Nasal cavity respiratory epithelium epithelial cell of viscerocranial mucosa (primary cell): ENCODE data around the gene FUOM. TPM values are rescaled to one million over a fixed set of nuclear protein-coding genes. Genes with fewer than 3 reads are reported as not detected.

Experiments
- total RNA-seq: library from RNA; depleted of rRNA; stranded (reverse); fragments of >200 nt; gene quantifications from 2 replicates; pipeline ENCODE4 v1.2.3, GENCODE V29; 2014

FUOM gene, protein sequence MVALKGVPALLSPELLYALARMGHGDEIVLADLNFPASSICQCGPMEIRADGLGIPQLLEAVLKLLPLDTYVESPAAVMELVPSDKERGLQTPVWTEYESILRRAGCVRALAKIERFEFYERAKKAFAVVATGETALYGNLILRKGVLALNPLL
- 2.8 and 11.3 TPM in 2 replicates for total RNA-seq

DNA sequence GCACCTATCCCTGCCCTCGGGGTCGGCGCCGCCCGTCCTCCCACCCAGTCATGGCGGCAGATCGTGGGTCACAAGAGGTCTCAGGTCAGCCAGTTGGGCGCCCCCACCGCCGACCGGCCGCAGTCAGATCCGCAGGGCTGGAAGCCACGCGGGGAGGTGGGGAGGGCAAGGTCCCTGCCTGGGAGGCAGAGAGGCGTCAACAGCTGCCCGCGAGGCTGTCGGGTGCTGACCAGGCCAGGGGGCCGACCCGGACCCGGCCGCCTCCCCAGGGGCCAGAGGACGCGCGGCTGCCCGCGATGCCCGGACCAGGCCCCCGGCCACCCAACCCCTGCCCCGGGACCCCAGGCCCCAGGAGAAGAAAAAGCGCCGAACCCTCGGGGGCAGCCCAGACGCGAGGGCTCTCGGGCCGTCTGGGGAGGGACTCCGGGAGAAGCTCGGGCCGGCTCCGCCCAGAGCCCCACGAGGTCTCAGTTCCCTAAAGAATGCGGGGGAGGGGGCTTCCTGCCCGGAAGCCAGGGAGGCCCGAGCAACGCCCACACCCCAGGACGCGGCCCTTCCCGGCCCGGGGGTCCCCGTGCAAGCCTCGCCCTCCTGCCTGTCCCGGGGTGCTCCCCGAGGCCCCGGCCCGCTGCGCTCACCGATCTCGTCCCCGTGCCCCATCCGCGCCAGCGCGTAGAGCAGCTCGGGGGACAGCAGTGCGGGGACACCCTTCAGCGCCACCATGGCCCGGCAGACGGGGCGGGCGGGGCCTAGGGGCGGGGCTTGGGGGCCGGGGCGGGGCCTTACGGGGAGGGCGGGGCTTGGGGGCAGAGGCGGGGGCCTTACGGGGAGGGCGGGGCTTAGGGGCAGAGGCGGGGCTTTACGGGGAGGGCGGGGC lies at the start of gene FUOM:
FUOM (minus strand) TSS at position 735 of the 877 bp plus-strand sequence; CDS start at position 723, 12 bp downstream.

DNA sequence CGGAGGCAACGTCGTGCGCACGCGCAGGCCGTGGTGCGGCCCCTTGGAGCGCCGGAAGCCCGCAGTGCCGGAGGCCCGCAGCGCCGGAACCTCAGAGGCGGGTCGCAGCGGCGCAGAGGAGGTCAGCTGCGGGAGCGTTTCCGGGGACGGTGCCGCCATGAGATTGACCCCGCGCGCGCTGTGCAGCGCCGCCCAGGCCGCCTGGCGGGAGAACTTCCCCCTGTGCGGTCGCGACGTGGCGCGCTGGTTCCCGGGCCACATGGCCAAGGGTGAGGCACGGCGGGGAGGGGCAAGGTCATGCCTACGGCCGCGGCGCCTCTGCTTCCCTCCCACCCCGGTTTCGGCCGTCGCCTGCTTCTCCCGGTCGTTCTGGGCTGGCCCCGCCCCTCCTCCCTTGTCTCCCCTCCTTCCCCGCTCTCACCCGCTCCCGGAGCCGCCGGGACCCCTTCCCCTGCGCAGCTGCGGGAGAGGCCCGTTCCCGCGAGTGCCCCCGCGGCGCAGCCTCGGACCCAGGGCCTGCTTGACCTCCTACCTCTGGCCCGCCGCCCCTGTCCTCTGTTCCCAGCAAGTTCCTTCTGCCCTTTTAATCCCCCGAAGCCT lies 36.3 kb upstream of the FUOM start, which contains the start of gene MTG1:
MTG1 (plus strand) TSS at position 94 of the 600 bp plus-strand sequence; CDS start at position 158, 64 bp downstream.

DNA sequence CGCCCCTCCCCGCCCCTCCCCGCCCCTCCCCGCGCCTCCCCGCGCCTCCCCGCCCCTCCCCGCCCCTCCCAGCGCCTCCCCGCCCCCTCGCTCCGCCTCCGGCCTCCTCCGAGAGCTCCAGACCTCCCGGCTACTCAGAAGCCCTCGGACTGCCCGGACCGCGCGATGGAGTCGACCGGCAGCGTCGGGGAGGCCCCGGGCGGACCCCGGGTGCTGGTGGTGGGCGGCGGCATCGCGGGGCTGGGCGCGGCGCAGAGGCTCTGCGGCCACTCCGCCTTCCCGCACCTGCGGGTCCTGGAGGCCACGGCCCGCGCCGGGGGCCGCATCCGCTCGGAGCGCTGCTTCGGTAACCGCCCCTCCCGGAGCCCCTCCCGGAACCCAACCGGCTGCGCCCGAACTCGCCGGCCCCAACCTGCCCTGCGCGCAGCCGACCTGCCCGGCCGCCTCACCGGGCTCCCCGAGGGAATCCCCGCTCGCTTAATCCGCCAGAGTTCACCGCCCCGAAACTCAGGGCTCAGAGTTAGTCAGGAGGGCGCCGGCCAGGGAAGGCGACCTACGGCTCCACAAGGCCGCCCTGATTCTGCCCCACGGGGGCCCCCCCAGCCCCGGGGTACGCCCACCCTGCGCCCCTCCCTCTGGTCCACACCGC lies 21.5 kb upstream of the FUOM start, which contains the start of gene PAOX:
PAOX (plus strand) TSS at position 111 of the 649 bp plus-strand sequence; CDS start at position 166, 55 bp downstream.

DNA sequence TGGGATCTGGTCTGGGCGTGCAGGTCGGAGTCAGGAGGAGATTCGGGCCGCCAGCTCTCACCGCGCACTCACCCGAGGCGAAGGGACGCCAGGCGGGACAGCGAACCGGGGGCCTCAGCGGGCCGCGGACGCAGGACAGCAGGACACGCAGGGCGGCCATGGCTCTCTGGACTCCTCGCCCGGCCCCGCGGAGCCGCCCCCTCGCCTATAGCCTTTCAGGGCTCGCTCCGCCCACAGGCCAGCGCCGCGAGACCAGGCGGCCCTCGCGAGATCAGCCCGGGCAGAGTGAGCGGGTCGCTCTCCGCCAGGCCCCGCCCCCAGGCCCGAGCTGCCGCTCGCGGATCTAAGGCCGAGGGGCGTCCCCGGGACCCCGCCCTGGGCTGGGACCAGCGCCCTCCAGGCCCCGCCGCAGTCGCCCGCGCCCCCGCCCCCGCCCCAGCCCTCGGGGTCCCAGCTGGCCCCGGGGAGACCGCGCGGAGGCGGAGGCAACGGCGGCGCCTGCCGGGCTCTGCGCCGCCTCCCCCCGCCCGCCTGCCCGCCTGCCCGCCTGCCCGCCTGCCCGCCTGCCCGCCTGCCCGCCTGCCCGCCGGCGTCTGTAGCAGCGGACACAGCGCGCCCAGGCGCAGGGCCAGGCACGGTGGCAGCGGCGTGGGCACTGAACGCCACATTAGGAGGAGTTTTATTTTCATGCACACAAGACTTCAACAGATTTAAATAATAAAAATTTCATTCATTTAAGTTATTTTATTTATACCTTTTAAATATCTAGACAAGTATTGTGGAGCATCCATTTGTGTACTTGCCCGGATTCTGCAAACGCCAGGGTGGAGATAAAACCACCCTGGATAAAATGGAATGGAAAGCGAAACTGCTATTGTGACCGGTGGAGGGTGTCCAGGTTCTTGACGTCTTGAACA lies 15.6 kb upstream of the FUOM start, which contains the start of gene ECHS1:
ECHS1 (minus strand) TSS at position 181 of the 917 bp plus-strand sequence; CDS start at position 160, 21 bp downstream.

DNA sequence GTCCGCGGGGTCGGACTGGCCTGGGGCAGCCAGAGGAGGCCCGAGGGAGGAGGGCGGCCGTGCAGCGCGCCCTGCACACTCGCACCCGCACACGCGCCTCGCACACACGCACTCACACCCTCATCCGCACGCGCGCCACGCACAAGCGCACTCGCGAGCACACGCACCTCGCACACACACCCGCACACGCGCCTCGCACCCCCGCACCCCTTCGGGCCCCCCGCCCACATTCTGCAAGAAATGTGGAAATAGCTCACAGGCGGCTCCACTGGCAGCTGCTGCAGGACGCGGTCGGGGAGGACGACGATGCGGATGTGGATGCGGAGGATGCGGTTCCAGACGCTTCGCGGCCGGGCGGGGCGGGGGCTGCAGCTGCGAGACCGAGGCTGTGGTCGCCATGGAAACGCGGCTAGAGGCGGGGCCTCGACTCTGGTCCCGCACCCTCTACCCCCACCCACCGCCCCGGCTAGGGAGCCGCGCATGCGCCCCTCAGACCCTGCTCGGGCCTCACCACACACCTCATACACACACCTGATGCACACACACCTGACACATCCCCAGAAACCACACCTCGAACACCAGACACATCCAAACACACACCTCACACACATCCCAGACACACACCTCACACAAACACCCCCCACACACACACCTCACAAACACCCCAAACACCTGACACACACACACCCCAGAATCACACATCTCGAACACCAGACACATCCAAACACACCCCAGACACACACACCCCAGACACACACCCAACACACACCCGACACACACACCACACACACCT lies 21.0 kb downstream of the FUOM start, which contains the start of gene CALY:
CALY (minus strand) TSS at position 320 of the 793 bp plus-strand sequence. CDS start 7,907 bp downstream, outside the sequence.

DNA sequence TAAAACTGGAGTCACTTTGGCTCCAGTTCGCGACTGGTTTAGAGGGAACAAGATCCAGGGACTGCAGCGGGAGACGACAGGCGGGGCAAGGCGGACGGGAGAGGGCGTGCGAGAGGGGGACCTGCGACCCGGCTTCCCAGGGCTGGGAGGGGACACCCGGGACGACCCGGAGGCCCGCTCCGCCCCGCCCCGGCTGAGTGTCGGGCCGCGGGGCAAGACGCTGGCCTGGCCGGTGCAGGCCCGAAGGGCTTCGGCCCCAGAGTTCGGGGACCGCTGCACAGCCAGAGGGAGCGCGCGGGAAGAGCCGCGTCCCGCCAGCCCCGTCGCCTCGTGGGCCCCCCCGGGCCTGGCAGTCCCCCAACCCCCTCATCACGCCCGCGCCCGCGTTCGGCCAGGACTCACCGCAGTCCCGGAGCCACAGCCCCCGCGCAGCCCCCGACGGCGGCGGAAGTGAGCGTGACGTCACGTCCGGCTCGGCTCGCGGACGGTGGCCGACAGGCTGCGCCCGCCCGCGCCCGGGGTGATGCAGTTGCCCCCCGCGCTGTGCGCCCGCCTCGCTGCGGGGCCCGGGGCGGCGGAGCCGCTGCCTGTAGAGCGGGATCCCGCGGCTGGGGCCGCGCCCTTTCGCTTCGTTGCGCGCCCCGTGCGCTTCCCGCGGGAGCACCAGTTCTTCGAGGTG lies 49.3 kb downstream of the FUOM start, which contains the start of the genes TUBGCP2 and ZNF511:
TUBGCP2 (minus strand) TSS at position 452 of the 679 bp plus-strand sequence. CDS start 5,931 bp downstream, outside the sequence.
ZNF511 (plus strand) TSS at position 494 of the 679 bp plus-strand sequence; CDS start at position 524, 30 bp downstream.

Other genes with a start within 250 kb of the FUOM start
- gene KNDC1, start 197.8 kb downstream of the FUOM start, total RNA-seq, result under 0.01 and 0.07 TPM in 2 replicates
- not detected in 2 replicates for gene UTF1, start 127.8 kb downstream of the FUOM start, total RNA-seq
- not detected in 2 replicates for gene VENTX, start 120.2 kb downstream of the FUOM start, total RNA-seq
- gene ADAM8, start 81.2 kb downstream of the FUOM start, total RNA-seq, result 26.5 and 147 TPM in 2 replicates
- 35.2 and 55.2 TPM in 2 replicates for gene TUBGCP2, start 49.1 kb downstream of the FUOM start, total RNA-seq
- 11.3 and 11.9 TPM in 2 replicates for gene ZNF511, start 49.1 kb downstream of the FUOM start, total RNA-seq
- not detected in 2 replicates for gene CALY, start 21.1 kb downstream of the FUOM start, total RNA-seq
- gene PRAP1, start 10.6 kb downstream of the FUOM start, total RNA-seq, result not detected in 2 replicates
- gene ECHS1, start 15.3 kb upstream of the FUOM start, total RNA-seq, result 45.8 and 52.6 TPM in 2 replicates
- 3.9 and 6.8 TPM in 2 replicates for gene PAOX, start 21.2 kb upstream of the FUOM start, total RNA-seq
- gene MTG1, start 36.1 kb upstream of the FUOM start, total RNA-seq, result 16.7 and 29.1 TPM in 2 replicates
- gene SPRN, start 66.6 kb upstream of the FUOM start, total RNA-seq, result not detected in 2 replicates
- gene SCART1, start 95.9 kb upstream of the FUOM start, total RNA-seq, result 0.34 and 0.64 TPM in 2 replicates
- 0.93 and 1.7 TPM in 2 replicates for gene CYP2E1, start 169.3 kb upstream of the FUOM start, total RNA-seq
- not detected in 2 replicates for gene SYCE1, start 207.6 kb upstream of the FUOM start, total RNA-seq